HG03045 (cell line): ENCODE measurements around the gene POU2F2.
"Not testable (repeated sequence)": the region's sequence is repeated elsewhere in the genome, so short reads cannot be mapped to it uniquely, and the experiment has no call there.

ENCODE experiments used
- ATAC-seq: cut with Tn5 transposase; IDR thresholded peaks from one replicate; pipeline ENCODE4 v1.9.1; 2021; ENCODE audit warnings: mild to moderate bottlenecking, moderate library complexity; ENCODE audit not compliant: unreplicated experiment

Gene POU2F2

GRCh38 chr19:42108527-42109389 lies 23.5 kb downstream of the POU2F2 start:
- no peak for ATAC-seq

GRCh38 chr19:42105368-42105767 lies 26.9 kb downstream of the POU2F2 start:
- ATAC-seq: no peak

GRCh38 chr19:42102877-42103276 lies 29.4 kb downstream of the POU2F2 start:
- ATAC-seq: no peak

GRCh38 chr19:42100241-42100640 lies 32.0 kb downstream of the POU2F2 start:
- ATAC-seq: not testable (repeated sequence)

GRCh38 chr19:42099336-42099925 lies 32.8 kb downstream of the POU2F2 start:
- ATAC-seq: no peak

- no peak for ATAC-seq
Observed at GRCh38 chr19:42098781-42099180, 33.5 kb downstream of the POU2F2 start.

GRCh38 chr19:42097461-42097860 lies 34.8 kb downstream of the POU2F2 start:
- no peak for ATAC-seq

- no peak for ATAC-seq
Observed at GRCh38 chr19:42096255-42096837, 35.9 kb downstream of the POU2F2 start.

GRCh38 chr19:42095814-42096230 lies 36.4 kb downstream of the POU2F2 start:
- ATAC-seq: no peak

GRCh38 chr19:42095142-42095813 lies 37.0 kb downstream of the POU2F2 start:
- no peak for ATAC-seq

GRCh38 chr19:42093926-42094325 lies 38.3 kb downstream of the POU2F2 start:
- no peak for ATAC-seq

- no peak for ATAC-seq
Observed at GRCh38 chr19:42093505-42093904, 38.7 kb downstream of the POU2F2 start.

GRCh38 chr19:42092350-42092749 lies 39.9 kb downstream of the POU2F2 start:
- ATAC-seq: no peak

GRCh38 chr19:42091742-42092141 lies 40.5 kb downstream of the POU2F2 start:
- no peak for ATAC-seq

- no peak for ATAC-seq
Observed at GRCh38 chr19:42091300-42091699, 40.9 kb downstream of the POU2F2 start.

- ATAC-seq: no peak
Observed at GRCh38 chr19:42090672-42091071, 41.6 kb downstream of the POU2F2 start.

- no peak for ATAC-seq
Observed at GRCh38 chr19:42089772-42090171, 42.5 kb downstream of the POU2F2 start.

GRCh38 chr19:42089191-42089750 lies 43.0 kb downstream of the POU2F2 start:
- ATAC-seq: no peak

- no peak for ATAC-seq
Observed at GRCh38 chr19:42088471-42089190, 43.6 kb downstream of the POU2F2 start.

- ATAC-seq: no peak
Observed at GRCh38 chr19:42086770-42087550, 45.3 kb downstream of the POU2F2 start.
